ENCODE results near the gene C1orf159.
"Not testable (repeated sequence)": the region's sequence is repeated elsewhere in the genome, so short reads cannot be mapped to it uniquely, and the experiment has no call there.

The C1orf159 gene

GRCh38 chr1:1081311-1082238 lies 34.3 kb downstream of the C1orf159 start:
- no peak for DNase-seq (ENCODE audit: low read depth)

GRCh38 chr1:1080951-1081310 lies 35.0 kb downstream of the C1orf159 start:
- no peak for DNase-seq (ENCODE audit: low read depth)

GRCh38 chr1:1080122-1080757 lies 35.6 kb downstream of the C1orf159 start:
- DNase-seq (ENCODE audit: low read depth) = no peak

GRCh38 chr1:1079408-1080121 lies 36.3 kb downstream of the C1orf159 start:
- no peak for DNase-seq (ENCODE audit: low read depth)

- not testable (repeated sequence) for DNase-seq (ENCODE audit: low read depth)
Measured at GRCh38 chr1:1077396-1077795, 38.5 kb downstream of the C1orf159 start.

- no peak for DNase-seq (ENCODE audit: low read depth)
Measured at GRCh38 chr1:1075148-1075935, 40.5 kb downstream of the C1orf159 start.

- DNase-seq (ENCODE audit: low read depth) = no peak
Measured at GRCh38 chr1:1074631-1075147, 41.2 kb downstream of the C1orf159 start.

- DNase-seq (ENCODE audit: low read depth) = no peak
Measured at GRCh38 chr1:1073743-1074587, 41.9 kb downstream of the C1orf159 start, which contains the start of gene RNF223. TSS of gene RNF223 (minus strand) at chr1:1074306. CDS start at chr1:1072566, 1,740 bp downstream.

- no peak for DNase-seq (ENCODE audit: low read depth)
Measured at GRCh38 chr1:1072849-1073742, 42.8 kb downstream of the C1orf159 start.

- DNase-seq (ENCODE audit: low read depth) = no peak
Measured at GRCh38 chr1:1072299-1072848, 43.5 kb downstream of the C1orf159 start.

- no peak for DNase-seq (ENCODE audit: low read depth)
Measured at GRCh38 chr1:1071486-1072298, 44.2 kb downstream of the C1orf159 start.

- DNase-seq (ENCODE audit: low read depth) = no peak
Measured at GRCh38 chr1:1069711-1070676, 45.9 kb downstream of the C1orf159 start.

GRCh38 chr1:1069056-1069710 lies 46.7 kb downstream of the C1orf159 start:
- peak; percentile 75 for DNase-seq (ENCODE audit: low read depth)

- peak; percentile 55 for DNase-seq (ENCODE audit: low read depth)
Measured at GRCh38 chr1:1068517-1069055, 47.3 kb downstream of the C1orf159 start.

- DNase-seq (ENCODE audit: low read depth) = no peak
Measured at GRCh38 chr1:1067860-1068516, 47.9 kb downstream of the C1orf159 start.

All from T-helper 22 cell (primary cell).